Testis (tissue), 2 donors: ENCODE results near the gene TYROBP.

Experiments
- CTCF ChIP-seq, 3 experiments: fragments of 450-650 bp in 2 of 3; fragments of 200-600 bp in 1 of 3; sonication (generic) in 1 of 3; IDR thresholded peaks; one replicate each; pipeline ENCODE4 v1.5.1; 2016 to 2019; ENCODE audit warnings: antibody characterized with exemption in 3 of 3, mild to moderate bottlenecking in 2 of 3, moderate library complexity in 1 of 3
- POLR2A ChIP-seq: fragments of 450-650 bp; IDR thresholded peaks from one replicate; pipeline ENCODE4 v1.6.1; 2017; ENCODE audit warnings: antibody characterized with exemption, mild to moderate bottlenecking, moderate library complexity

DNA sequence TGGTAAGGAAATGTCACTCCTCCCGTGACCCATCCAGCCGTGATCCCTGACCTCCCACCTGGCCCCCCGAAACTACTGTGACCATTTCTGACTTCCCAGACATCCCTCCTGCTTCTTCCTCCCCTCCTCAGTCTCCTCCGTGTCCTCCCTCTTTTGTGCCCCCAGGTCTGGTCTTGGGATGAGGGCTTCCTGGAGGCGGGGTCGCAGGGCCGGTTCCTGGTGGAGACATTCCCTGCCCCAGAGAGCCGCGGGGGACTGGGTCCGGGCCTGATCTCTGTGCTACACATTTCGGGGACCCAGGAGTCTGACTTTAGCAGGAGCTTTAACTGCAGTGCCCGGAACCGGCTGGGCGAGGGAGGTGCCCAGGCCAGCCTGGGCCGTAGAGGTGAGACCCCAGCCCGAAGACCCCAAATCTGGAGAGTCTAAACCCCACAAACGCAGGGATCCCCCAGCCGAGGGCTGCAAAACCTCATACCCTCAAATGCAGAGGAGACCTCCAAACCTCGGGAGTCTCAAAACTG is 46.4 kb downstream of the TYROBP start:
- TF ChIP-seq POLR2A (no peak), CTCF (IDR thresholded peaks at IDR 0.05) (no peak)
